Measurements from ENCODE around the gene GSTM3.
"Not testable (repeated sequence)": the region's sequence is repeated elsewhere in the genome, so short reads cannot be mapped to it uniquely, and the experiment has no call there.

GSTM3 gene

GRCh38 chr1:109716570-109717090 lies 24.2 kb downstream of the GSTM3 start:
- Histone ChIP-seq H3K36me3 (ENCODE audit: control insufficient read depth, low read depth, low read length) (no peaks in the 10 kb centered on the region), H3K9ac (ENCODE audit: low read length) (no peak overlapping the region), H3K27me3 (ENCODE audit: control insufficient read depth, insufficient read depth, low read length) (no peaks in the 10 kb centered on the region), H3K4me3 (ENCODE audit: low read length) (no peak overlapping the region), H3K27ac (ENCODE audit: low read length) (no peak overlapping the region), H3K4me1 (ENCODE audit: control insufficient read depth, low read depth, low read length) (no peaks in the 10 kb centered on the region), H3K9me3 (ENCODE audit: control insufficient read depth, low read depth, low read length) (no peaks in the 10 kb centered on the region)

- no peaks in the 10 kb centered on the region for H3K9me3 ChIP-seq (ENCODE audit: control insufficient read depth, low read depth, low read length)
- H3K27ac ChIP-seq (ENCODE audit: low read length), result no peak overlapping the region
These were observed 24.7 kb downstream of the GSTM3 start for GRCh38 chr1:109716121-109716520.

GRCh38 chr1:109714661-109715372 lies 26.0 kb downstream of the GSTM3 start:
- H3K4me3 ChIP-seq (ENCODE audit: low read length), result no peak overlapping the region
- H3K9me3 ChIP-seq (ENCODE audit: control insufficient read depth, low read depth, low read length), result no peaks in the 10 kb centered on the region
- H3K36me3 ChIP-seq (ENCODE audit: control insufficient read depth, low read depth, low read length), result no peaks in the 10 kb centered on the region
- H3K4me1 ChIP-seq (ENCODE audit: control insufficient read depth, low read depth, low read length), result no peaks in the 10 kb centered on the region
- H3K27ac ChIP-seq (ENCODE audit: low read length), result no peak overlapping the region
- H3K27me3 ChIP-seq (ENCODE audit: control insufficient read depth, insufficient read depth, low read length), result no peaks in the 10 kb centered on the region
- no peak overlapping the region for H3K9ac ChIP-seq (ENCODE audit: low read length)

More at GRCh38 chr1:109716121-109716520, 24.7 kb downstream of the GSTM3 start:
- no peak overlapping the region for H3K4me3 ChIP-seq (ENCODE audit: low read length)
- no peaks in the 10 kb centered on the region for H3K4me1 ChIP-seq (ENCODE audit: control insufficient read depth, low read depth, low read length)
- no peak overlapping the region for H3K9ac ChIP-seq (ENCODE audit: low read length)
- H3K27me3 ChIP-seq (ENCODE audit: control insufficient read depth, insufficient read depth, low read length), result no peaks in the 10 kb centered on the region
- H3K36me3 ChIP-seq (ENCODE audit: control insufficient read depth, low read depth, low read length), result no peaks in the 10 kb centered on the region

- H3K9me3 ChIP-seq (ENCODE audit: control insufficient read depth, low read depth, low read length), result no peaks in the 10 kb centered on the region
- no peaks in the 10 kb centered on the region for H3K27me3 ChIP-seq (ENCODE audit: control insufficient read depth, insufficient read depth, low read length)
- H3K27ac ChIP-seq (ENCODE audit: low read length), result no peak overlapping the region
- H3K36me3 ChIP-seq (ENCODE audit: control insufficient read depth, low read depth, low read length), result no peaks in the 10 kb centered on the region
- no peak overlapping the region for H3K9ac ChIP-seq (ENCODE audit: low read length)
- H3K4me3 ChIP-seq (ENCODE audit: low read length), result no peak overlapping the region
- no peaks in the 10 kb centered on the region for H3K4me1 ChIP-seq (ENCODE audit: control insufficient read depth, low read depth, low read length)
These were observed 27.2 kb downstream of the GSTM3 start for GRCh38 chr1:109713636-109714035.

- H3K36me3 ChIP-seq (ENCODE audit: control insufficient read depth, low read depth, low read length), result no peaks in the 10 kb centered on the region
- H3K9me3 ChIP-seq (ENCODE audit: control insufficient read depth, low read depth, low read length), result no peaks in the 10 kb centered on the region
- no peak overlapping the region for H3K9ac ChIP-seq (ENCODE audit: low read length)
- no peak overlapping the region for H3K27ac ChIP-seq (ENCODE audit: low read length)
- H3K4me3 ChIP-seq (ENCODE audit: low read length), result no peak overlapping the region
- no peaks in the 10 kb centered on the region for H3K4me1 ChIP-seq (ENCODE audit: control insufficient read depth, low read depth, low read length)
- H3K27me3 ChIP-seq (ENCODE audit: control insufficient read depth, insufficient read depth, low read length), result no peaks in the 10 kb centered on the region
These were observed 28.4 kb downstream of the GSTM3 start for GRCh38 chr1:109712321-109712864.

- H3K4me3 ChIP-seq (ENCODE audit: low read length), result peak within 1 kb of the TSS; percentile 40
These were observed 29.1 kb downstream of the GSTM3 start, which contains the start of gene GSTM5 for GRCh38 chr1:109711593-109712320. Gene GSTM5 (plus strand): TSS chr1:109712251. CDS start chr1:109712313, 62 bp downstream.

GRCh38 chr1:109709822-109710221 lies 31.0 kb downstream of the GSTM3 start:
- H3K9me3 ChIP-seq (ENCODE audit: control insufficient read depth, low read depth, low read length); H3K9ac ChIP-seq (ENCODE audit: low read length); H3K36me3 ChIP-seq (ENCODE audit: control insufficient read depth, low read depth, low read length); H3K4me1 ChIP-seq (ENCODE audit: control insufficient read depth, low read depth, low read length); H3K4me3 ChIP-seq (ENCODE audit: low read length); H3K27me3 ChIP-seq (ENCODE audit: control insufficient read depth, insufficient read depth, low read length); H3K27ac ChIP-seq (ENCODE audit: low read length): not testable (repeated sequence)

More at GRCh38 chr1:109711593-109712320, 29.1 kb downstream of the GSTM3 start, which contains the start of gene GSTM5:
- H3K9ac ChIP-seq (ENCODE audit: low read length); H3K36me3 ChIP-seq (ENCODE audit: control insufficient read depth, low read depth, low read length); H3K27ac ChIP-seq (ENCODE audit: low read length); H3K27me3 ChIP-seq (ENCODE audit: control insufficient read depth, insufficient read depth, low read length); H3K9me3 ChIP-seq (ENCODE audit: control insufficient read depth, low read depth, low read length); H3K4me1 ChIP-seq (ENCODE audit: control insufficient read depth, low read depth, low read length): not testable (repeated sequence)

GRCh38 chr1:109708949-109709348 lies 31.9 kb downstream of the GSTM3 start:
- H3K9me3 ChIP-seq (ENCODE audit: control insufficient read depth, low read depth, low read length); H3K4me3 ChIP-seq (ENCODE audit: low read length); H3K4me1 ChIP-seq (ENCODE audit: control insufficient read depth, low read depth, low read length); H3K9ac ChIP-seq (ENCODE audit: low read length); H3K27me3 ChIP-seq (ENCODE audit: control insufficient read depth, insufficient read depth, low read length); H3K27ac ChIP-seq (ENCODE audit: low read length); H3K36me3 ChIP-seq (ENCODE audit: control insufficient read depth, low read depth, low read length): not testable (repeated sequence)

- Histone ChIP-seq H3K9me3 (ENCODE audit: control insufficient read depth, low read depth, low read length) (no peaks in the 10 kb centered on the region), H3K27me3 (ENCODE audit: control insufficient read depth, insufficient read depth, low read length) (no peaks in the 10 kb centered on the region), H3K36me3 (ENCODE audit: control insufficient read depth, low read depth, low read length) (no peaks in the 10 kb centered on the region), H3K27ac (ENCODE audit: low read length) (no peak overlapping the region), H3K9ac (ENCODE audit: low read length) (no peak overlapping the region), H3K4me1 (ENCODE audit: control insufficient read depth, low read depth, low read length) (no peaks in the 10 kb centered on the region), H3K4me3 (ENCODE audit: low read length) (no peak overlapping the region)
These were observed 35.4 kb downstream of the GSTM3 start for GRCh38 chr1:109705411-109705810.

- no peaks in the 10 kb centered on the region for H3K4me1 ChIP-seq (ENCODE audit: control insufficient read depth, low read depth, low read length)
- H3K9ac ChIP-seq (ENCODE audit: low read length), result no peak overlapping the region
- H3K27ac ChIP-seq (ENCODE audit: low read length), result no peak overlapping the region
- no peak overlapping the region for H3K4me3 ChIP-seq (ENCODE audit: low read length)
- H3K36me3 ChIP-seq (ENCODE audit: control insufficient read depth, low read depth, low read length), result no peaks in the 10 kb centered on the region
- H3K27me3 ChIP-seq (ENCODE audit: control insufficient read depth, insufficient read depth, low read length), result no peaks in the 10 kb centered on the region
- H3K9me3 ChIP-seq (ENCODE audit: control insufficient read depth, low read depth, low read length), result no peaks in the 10 kb centered on the region
These were observed 36.7 kb downstream of the GSTM3 start for GRCh38 chr1:109704173-109704572.

GRCh38 chr1:109702940-109703339 lies 37.9 kb downstream of the GSTM3 start:
- H3K27ac ChIP-seq (ENCODE audit: low read length); H3K4me1 ChIP-seq (ENCODE audit: control insufficient read depth, low read depth, low read length); H3K36me3 ChIP-seq (ENCODE audit: control insufficient read depth, low read depth, low read length); H3K4me3 ChIP-seq (ENCODE audit: low read length); H3K9ac ChIP-seq (ENCODE audit: low read length); H3K9me3 ChIP-seq (ENCODE audit: control insufficient read depth, low read depth, low read length); H3K27me3 ChIP-seq (ENCODE audit: control insufficient read depth, insufficient read depth, low read length): not testable (repeated sequence)
